OCI-LY1 (cell line): ENCODE data around the gene PAK2.

Source experiments
- H2AFZ ChIP-seq: fragments of 200-600 bp; sonication (generic), shearing (Covaris generic); 2 replicates; pipeline ENCODE4 v1.6.0; 2014; ENCODE audit warnings: antibody characterized with exemption, mild to moderate bottlenecking, low read length
- H3F3A ChIP-seq: fragments of 200-600 bp; sonication (generic), shearing (Covaris generic); 2 replicates; pipeline ENCODE4 v1.6.0; 2014; ENCODE audit warnings: mild to moderate bottlenecking, antibody characterized with exemption, low read length, moderate library complexity; ENCODE audit not compliant: insufficient read depth
- H3K27ac ChIP-seq: fragments of 200-600 bp; sonication (generic); 2 replicates; pipeline ENCODE4 v1.5.1; 2014; ENCODE audit warnings: low read length, mixed run types, mild to moderate bottlenecking, low read depth; ENCODE audit not compliant: poor library complexity, severe bottlenecking
- H3K27me3 ChIP-seq: fragments of 200-600 bp; sonication (generic); 2 replicates; pipeline ENCODE4 v1.6.0; 2014; ENCODE audit warnings: antibody characterized with exemption, mild to moderate bottlenecking, low read length, moderate library complexity; ENCODE audit not compliant: insufficient read depth
- H3K36me3 ChIP-seq: fragments of 200-600 bp; sonication (generic); 2 replicates; pipeline ENCODE4 v1.6.1; 2014; ENCODE audit warnings: mild to moderate bottlenecking, antibody characterized with exemption, low read length, moderate library complexity, mixed read lengths; ENCODE audit not compliant: insufficient read depth
- H3K4me1 ChIP-seq: fragments of 200-600 bp; sonication (generic); 2 replicates; pipeline ENCODE4 v1.5.1; 2014; ENCODE audit warnings: mild to moderate bottlenecking, low read length, moderate library complexity; ENCODE audit not compliant: insufficient read depth, severe bottlenecking
- H3K4me2 ChIP-seq: fragments of 200-600 bp; sonication (generic), shearing (Covaris generic); 2 replicates; pipeline ENCODE4 v1.6.1; 2014; ENCODE audit warnings: low read length
- H3K4me3 ChIP-seq: fragments of 200-600 bp; sonication (generic); 2 replicates; pipeline ENCODE4 v1.5.1; 2014; ENCODE audit warnings: low read length, low read depth, mild to moderate bottlenecking, mixed read lengths; ENCODE audit not compliant: poor library complexity, severe bottlenecking
- H3K79me2 ChIP-seq: fragments of 200-600 bp; shearing (Covaris generic); 2 replicates; pipeline ENCODE4 v1.6.1; 2016; ENCODE audit warnings: mixed run types, low read length, mixed read lengths; ENCODE audit not compliant: insufficient read depth
- H3K9ac ChIP-seq: fragments of 200-600 bp; sonication (generic), shearing (Covaris generic); 2 replicates; pipeline ENCODE4 v1.6.1; 2014; ENCODE audit warnings: mild to moderate bottlenecking, low read length, mixed read lengths
- H3K9me2 ChIP-seq: fragments of 200-600 bp; sonication (generic), shearing (Covaris generic); 2 replicates; pipeline ENCODE4 v1.6.1; 2014; ENCODE audit warnings: low read depth, mild to moderate bottlenecking, low read length, mixed read lengths
- H3K9me3 ChIP-seq: fragments of 200-600 bp; shearing (Covaris generic); 2 replicates; pipeline ENCODE4 v1.6.1; 2014; ENCODE audit warnings: low read length, mixed read lengths
- H4K20me1 ChIP-seq: fragments of 200-600 bp; sonication (generic), shearing (Covaris generic); 2 replicates; pipeline ENCODE4 v1.6.0; 2016; ENCODE audit warnings: mild to moderate bottlenecking, low read length; ENCODE audit not compliant: insufficient read depth
- CTCF ChIP-seq: fragments of 200-600 bp; sonication (generic), shearing (Covaris generic); IDR thresholded peaks from 2 replicates; pipeline ENCODE4 v1.5.1; 2017; ENCODE audit warnings: mild to moderate bottlenecking, antibody characterized with exemption, low read length, moderate library complexity, mixed read lengths
- EZH2 ChIP-seq: fragments of 200-600 bp; sonication (generic), shearing (Covaris generic); IDR thresholded peaks from 2 replicates; pipeline ENCODE4 v1.8.0; 2017; ENCODE audit warnings: borderline replicate concordance, mixed run types, mild to moderate bottlenecking, antibody characterized with exemption, low read length, moderate library complexity, mixed read lengths

PAK2 gene

GRCh38 chr3:196694202-196694638, 45.4 kb upstream of the PAK2 start:
- Histone ChIP-seq H3K9ac (no peak overlapping the region), H3F3A (no peaks in the 10 kb centered on the region), H3K4me2 (no peak overlapping the region), H4K20me1 (no peaks in the 10 kb centered on the region), H3K4me1 (no peaks in the 10 kb centered on the region), H3K27ac (no peak overlapping the region), H3K4me3 (no peak overlapping the region), H2AFZ (no peak overlapping the region), H3K36me3 (no peaks in the 10 kb centered on the region), H3K9me3 (no peaks in the 10 kb centered on the region), H3K27me3 (no peaks in the 10 kb centered on the region), H3K79me2 (no peaks in the 10 kb centered on the region), H3K9me2 (no peaks in the 10 kb centered on the region)
- TF ChIP-seq CTCF (no peak), EZH2 (no peak)

GRCh38 chr3:196694941-196695848, 44.5 kb upstream of the PAK2 start:
- H3K27me3 ChIP-seq: no peaks in the 10 kb centered on the region
- no peaks in the 10 kb centered on the region for H3K9me2 ChIP-seq
- no peaks in the 10 kb centered on the region for H3K79me2 ChIP-seq
- H3F3A ChIP-seq: no peaks in the 10 kb centered on the region
- no peak overlapping the region for H3K4me2 ChIP-seq
- no peak overlapping the region for H3K27ac ChIP-seq
- H2AFZ ChIP-seq: no peak overlapping the region
- no peak overlapping the region for H3K9ac ChIP-seq
- H3K4me3 ChIP-seq: no peak overlapping the region
- H3K36me3 ChIP-seq: no peaks in the 10 kb centered on the region
- H3K4me1 ChIP-seq: no peaks in the 10 kb centered on the region
- H4K20me1 ChIP-seq: no peaks in the 10 kb centered on the region
- H3K9me3 ChIP-seq: no peaks in the 10 kb centered on the region
- no peak for TF ChIP-seq CTCF
- TF ChIP-seq EZH2: no peak

- Histone ChIP-seq H3K4me1 (no peaks in the 10 kb centered on the region), H2AFZ (no peak overlapping the region), H4K20me1 (no peaks in the 10 kb centered on the region), H3K4me2 (no peak overlapping the region), H3K27ac (no peak overlapping the region), H3K27me3 (no peaks in the 10 kb centered on the region), H3K9me2 (no peaks in the 10 kb centered on the region), H3K9ac (no peak overlapping the region), H3F3A (no peaks in the 10 kb centered on the region), H3K4me3 (no peak overlapping the region), H3K9me3 (no peaks in the 10 kb centered on the region), H3K79me2 (no peaks in the 10 kb centered on the region), H3K36me3 (no peaks in the 10 kb centered on the region)
- no peak for TF ChIP-seq CTCF
- TF ChIP-seq EZH2: no peak
Observed at GRCh38 chr3:196695849-196696226, 43.8 kb upstream of the PAK2 start.
